ENCODE results near the gene AACS.

AACS gene

DNA sequence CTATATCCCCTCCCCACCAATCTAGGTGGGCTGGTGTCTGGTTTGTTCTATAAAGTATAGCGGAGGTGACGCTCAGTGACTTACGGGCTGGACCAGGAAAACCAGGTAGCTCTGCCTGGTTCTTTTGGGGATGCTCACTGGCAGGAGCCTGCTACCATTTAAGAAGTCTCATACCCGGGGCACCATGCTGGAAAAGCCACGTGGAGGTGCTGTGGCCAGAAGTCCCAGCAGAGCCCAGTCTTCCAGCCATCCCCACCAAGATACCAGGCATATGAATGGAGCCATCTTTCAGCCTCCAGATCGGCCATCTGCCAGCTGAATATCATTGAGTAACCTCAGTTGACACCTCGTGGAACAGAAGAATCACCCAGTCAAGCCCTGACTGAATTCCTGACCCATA is 87.2 kb downstream of the AACS start:
- DNase-seq (ENCODE audit: low read depth): no peak

DNA sequence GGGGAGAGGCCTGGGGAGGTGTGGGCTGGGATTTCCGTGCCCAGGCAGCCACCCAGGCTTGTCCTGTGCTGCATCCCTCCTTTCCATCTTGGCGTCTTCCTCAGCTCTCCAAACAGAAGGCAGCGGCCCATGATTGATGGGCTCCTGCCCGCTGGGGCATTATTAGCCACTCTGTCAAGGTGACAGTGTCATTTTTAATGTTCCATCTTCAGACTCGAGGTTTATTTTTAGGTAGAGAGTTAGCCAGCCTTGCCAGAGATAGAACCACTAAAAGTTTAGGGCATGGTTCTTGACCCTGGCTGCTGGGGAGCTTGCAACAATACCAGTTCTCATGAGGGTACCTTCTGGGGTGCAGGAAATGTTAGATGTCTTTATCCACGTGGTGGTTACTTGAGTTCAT is 90.1 kb downstream of the AACS start:
- no peak for DNase-seq (ENCODE audit: low read depth)

- DNase-seq (ENCODE audit: low read depth): no peak
Observed at GRCh38 chr12:125157177-125157576, 91.9 kb downstream of the AACS start.

DNA sequence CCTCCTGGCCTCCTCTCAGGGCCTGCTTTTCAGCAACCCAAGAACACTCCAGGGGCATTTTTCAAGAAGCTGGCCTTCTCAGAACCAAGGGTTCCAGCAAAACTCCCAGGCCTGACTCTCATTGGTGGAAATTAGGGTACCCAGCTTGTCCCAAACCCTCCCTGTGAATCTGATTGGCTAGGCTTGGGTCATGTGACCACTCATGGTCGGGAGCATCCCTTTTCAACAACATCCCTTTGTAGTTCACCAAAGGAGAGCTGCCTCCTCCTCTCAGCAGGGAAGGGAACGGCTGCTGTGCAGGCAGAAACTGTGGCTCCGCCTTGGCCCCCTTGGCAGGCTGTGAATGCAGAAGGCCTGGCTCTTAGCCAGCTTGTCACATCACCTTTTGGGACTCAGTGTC is 94.5 kb downstream of the AACS start:
- no peak for DNase-seq (ENCODE audit: low read depth)

- no peak for DNase-seq (ENCODE audit: low read depth)
Observed at GRCh38 chr12:125160281-125160955, 95.2 kb downstream of the AACS start.

GRCh38 chr12:125161712-125162022 is 96.4 kb downstream of the AACS start:
- DNase-seq (ENCODE audit: low read depth): no peak

GRCh38 chr12:125162489-125163028 is 97.3 kb downstream of the AACS start:
- DNase-seq (ENCODE audit: low read depth): no peak

GRCh38 chr12:125163148-125163547 is 97.9 kb downstream of the AACS start:
- DNase-seq (ENCODE audit: low read depth): no peak

- no peak for DNase-seq (ENCODE audit: low read depth)
Observed at GRCh38 chr12:125164541-125164940, 99.3 kb downstream of the AACS start.

DNA sequence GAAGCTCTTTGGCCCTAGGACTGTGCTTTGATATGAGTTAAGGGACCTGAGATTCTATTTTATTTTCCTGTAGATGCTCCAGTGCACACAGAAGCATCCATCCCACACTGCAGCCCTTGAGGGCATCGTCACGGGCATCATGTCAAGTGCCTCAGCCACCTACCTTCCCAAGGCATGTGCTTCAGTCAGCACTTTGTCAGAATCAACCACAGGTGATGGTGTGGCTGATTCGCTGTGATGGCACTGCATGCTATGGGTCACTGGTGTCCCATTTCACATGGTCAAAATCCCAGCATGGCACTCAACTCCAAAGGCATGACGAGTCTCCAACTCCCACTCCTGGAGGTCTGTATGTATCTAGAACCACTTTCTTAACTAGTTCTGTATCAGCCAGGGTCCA is 100.8 kb downstream of the AACS start:
- no peak for DNase-seq (ENCODE audit: low read depth)

GRCh38 chr12:125167658-125168057 is 102.4 kb downstream of the AACS start:
- DNase-seq (ENCODE audit: low read depth): no peak

GRCh38 chr12:125169451-125169850 is 104.2 kb downstream of the AACS start:
- DNase-seq (ENCODE audit: low read depth): no peak

DNA sequence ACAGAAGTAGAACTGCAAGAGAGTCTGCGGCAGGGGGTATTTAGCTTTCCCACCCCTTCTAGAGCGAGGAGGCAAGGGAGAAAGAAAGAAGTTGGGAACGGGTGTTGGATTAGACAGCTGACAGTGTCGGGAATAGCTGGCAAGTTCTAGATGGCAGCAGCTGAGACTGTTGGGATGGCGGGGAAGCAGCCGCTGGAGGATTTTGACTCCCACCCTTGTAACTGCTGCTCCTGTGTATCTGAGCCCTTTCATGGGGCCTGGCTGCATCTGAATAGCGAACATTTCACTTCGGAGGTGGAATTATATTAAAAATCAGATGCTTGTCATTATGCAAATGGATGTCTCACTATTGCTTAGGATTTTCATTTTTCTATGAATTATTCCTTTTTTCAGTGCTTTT is 104.6 kb downstream of the AACS start:
- no peak for DNase-seq (ENCODE audit: low read depth)

GRCh38 chr12:125171267-125171666 is 106.0 kb downstream of the AACS start:
- no peak for DNase-seq (ENCODE audit: low read depth)

DNA sequence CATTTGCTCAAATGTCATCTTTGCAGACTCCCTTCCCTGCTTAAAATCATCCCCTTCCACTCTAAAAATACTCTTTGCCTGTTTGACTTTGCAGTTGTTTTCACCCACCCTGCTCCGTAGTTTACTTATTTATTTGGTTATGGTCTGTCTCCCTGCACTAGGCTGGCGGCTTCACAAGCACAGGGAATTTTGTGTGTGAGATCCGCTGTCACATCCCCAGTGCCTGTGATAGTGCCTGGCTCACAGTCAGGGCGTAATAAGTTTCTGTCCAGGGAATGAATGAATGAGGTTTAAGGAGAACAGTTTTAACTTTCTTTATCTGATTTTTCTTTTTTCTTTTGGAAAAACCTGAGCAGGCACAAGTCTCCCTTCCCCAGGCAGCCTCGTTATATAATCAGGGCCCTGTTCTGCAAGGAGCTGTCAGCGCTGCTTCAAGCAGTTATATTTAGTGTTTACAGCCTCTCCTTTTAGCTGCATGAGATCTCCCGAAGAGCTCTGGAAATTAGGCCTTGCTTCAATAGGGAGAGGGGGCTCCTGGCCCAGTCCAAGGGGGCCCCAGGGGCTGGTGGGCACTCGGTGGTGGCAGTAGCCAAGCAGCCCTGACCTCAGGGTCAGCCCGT is 107.1 kb downstream of the AACS start:
- no peak for DNase-seq (ENCODE audit: low read depth)

- DNase-seq (ENCODE audit: low read depth): no peak
Observed at GRCh38 chr12:125175576-125175975, 110.3 kb downstream of the AACS start.

GRCh38 chr12:125178222-125178621 is 113.0 kb downstream of the AACS start:
- no peak for DNase-seq (ENCODE audit: low read depth)

DNA sequence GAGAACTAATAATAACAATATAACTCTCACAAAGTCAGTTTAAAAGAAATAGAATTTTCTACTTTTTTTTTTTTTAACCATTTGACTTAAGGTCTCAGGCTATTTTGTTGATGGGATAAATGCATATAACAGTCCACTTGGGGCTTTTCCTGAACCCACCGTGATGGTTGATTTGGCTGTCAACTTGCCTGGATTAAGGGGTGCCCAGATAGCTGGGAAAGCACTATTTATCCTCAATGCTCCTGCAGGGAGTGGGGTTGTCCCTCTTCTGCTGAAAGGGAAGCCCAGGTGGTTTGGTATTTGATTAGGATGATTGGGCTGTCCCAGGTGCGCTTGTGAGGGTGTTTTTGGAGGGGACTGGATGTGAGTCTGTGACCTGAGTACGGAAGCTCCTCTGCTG is 114.9 kb downstream of the AACS start:
- no peak for DNase-seq (ENCODE audit: low read depth)

DNA sequence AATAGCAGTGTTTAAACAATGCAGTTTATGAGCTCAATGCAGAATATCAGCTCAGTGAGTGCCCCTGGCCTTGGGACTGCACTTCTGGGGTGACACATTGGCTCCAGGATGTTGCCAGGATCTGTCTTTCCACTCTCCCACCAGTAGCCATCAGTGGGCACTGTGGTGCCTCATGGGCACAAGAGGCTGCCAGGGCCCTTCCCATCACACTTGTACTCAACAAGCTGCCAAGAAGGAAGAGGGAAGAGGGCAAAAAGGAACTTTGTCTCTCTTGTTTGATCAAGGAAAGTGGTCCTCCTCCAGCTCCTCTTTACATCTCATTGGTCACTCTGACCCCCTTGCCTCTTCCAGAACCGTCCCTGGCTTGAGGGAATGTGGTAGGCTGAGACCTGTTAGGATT is 115.9 kb downstream of the AACS start:
- DNase-seq (ENCODE audit: low read depth): no peak

- peak; percentile 63 for DNase-seq (ENCODE audit: low read depth)
Observed at GRCh38 chr12:125183187-125184067, 118.2 kb downstream of the AACS start.

GRCh38 chr12:125184213-125184967 is 119.2 kb downstream of the AACS start:
- DNase-seq (ENCODE audit: low read depth): no peak

DNA sequence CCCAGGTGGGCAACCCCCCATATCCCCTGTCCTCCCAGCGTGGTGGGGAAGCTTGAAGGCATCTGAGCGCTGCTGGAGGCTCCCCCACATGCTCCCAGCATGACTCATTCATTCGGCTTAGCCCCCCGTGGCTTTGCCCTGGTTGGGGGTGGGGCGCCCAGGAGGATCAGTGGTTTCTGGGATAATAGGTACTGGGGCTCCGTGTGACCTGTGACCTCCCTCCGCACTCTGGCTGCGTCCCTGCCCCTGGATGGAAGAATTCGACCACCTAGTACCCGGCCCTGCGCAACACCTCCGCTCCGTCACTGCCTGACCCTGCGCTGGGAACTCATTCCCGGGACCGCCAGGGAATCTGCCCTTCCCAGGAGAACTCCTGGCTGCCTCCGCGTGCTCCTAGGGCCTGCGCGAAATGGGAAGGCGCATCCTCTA is 120.1 kb downstream of the AACS start:
- no peak for DNase-seq (ENCODE audit: low read depth)
